K562 (cell line): ENCODE results near the gene DEGS2. TPM values are rescaled to one million over a fixed set of nuclear protein-coding genes. Genes with fewer than 3 reads are reported as not detected.
A peak's percentile ranks its signal among the peaks of the same experiment; 100 is the strongest.

Experiments
- ARNT ChIP-seq, 2 experiments: fragments of 450-650 bp; IDR thresholded peaks; 2 replicates each; pipeline ENCODE4 v1.6.1; 2016; ENCODE audit warnings: mild to moderate bottlenecking in 1 of 2
- CREBBP ChIP-seq: IDR thresholded peaks from one replicate; pipeline ENCODE4 v1.6.1; 2012; ENCODE audit warnings: low read depth, mild to moderate bottlenecking, control low read depth, inconsistent platforms, low read length
- HNRNPK ChIP-seq: fragments of 200-400 bp; formaldehyde crosslinking; IDR thresholded peaks from one replicate; pipeline ENCODE4 v1.6.1; 2018; ENCODE audit warnings: mild to moderate bottlenecking, low read depth, low read length; ENCODE audit not compliant: poor library complexity, severe bottlenecking
- NFYB ChIP-seq: IDR thresholded peaks from 2 replicates; pipeline ENCODE4 v1.6.1; 2011; ENCODE audit warnings: mild to moderate bottlenecking, moderate library complexity; ENCODE audit not compliant: insufficient read length; ENCODE audit errors: extremely low read depth
- POLR2G ChIP-seq: fragments of 200-400 bp; formaldehyde crosslinking; IDR thresholded peaks from 2 replicates; pipeline ENCODE4 v1.6.1; 2017; ENCODE audit warnings: low read depth, mild to moderate bottlenecking, antibody characterized with exemption, low read length, moderate library complexity
- PRPF4 ChIP-seq: fragments of 200-400 bp; formaldehyde crosslinking; IDR thresholded peaks from one replicate; pipeline ENCODE4 v1.6.1; 2017; ENCODE audit warnings: low read length, low read depth, mild to moderate bottlenecking; ENCODE audit not compliant: insufficient read depth, poor library complexity, severe bottlenecking
- SP2 ChIP-seq: IDR thresholded peaks from 2 replicates; pipeline ENCODE4 v1.6.1; 2011; ENCODE audit warnings: mild to moderate bottlenecking, low read depth, low read length, moderate library complexity; ENCODE audit not compliant: poor library complexity, severe bottlenecking; ENCODE audit errors: extremely low read depth
- SRF ChIP-seq, 2 experiments: fragments of 250-450, 450-650 bp in 1 of 2; sonication (Bioruptor Pico) in 1 of 2; sonication (generic) in 1 of 2; formaldehyde crosslinking; IDR thresholded peaks; 2 replicates each; pipeline versions ENCODE4 v1.5.0 to v1.5.1; 2020 to 2022; ENCODE audit warnings: mild to moderate bottlenecking in 1 of 2, missing genetic modification reagents in 1 of 2
- SRSF3 ChIP-seq: fragments of 200-400 bp; formaldehyde crosslinking; IDR thresholded peaks from 2 replicates; pipeline ENCODE4 v1.6.1; 2016; ENCODE audit warnings: mild to moderate bottlenecking, low read length, moderate library complexity; ENCODE audit not compliant: insufficient read depth
- TAF15 ChIP-seq: fragments of 200-400 bp; formaldehyde crosslinking; IDR thresholded peaks from 2 replicates; pipeline ENCODE4 v1.6.1; 2017; ENCODE audit warnings: mild to moderate bottlenecking, low read depth, low read length, moderate library complexity
- TOE1 ChIP-seq, 2 experiments: fragments of 450-650 bp in 1 of 2; sonication (generic) in 1 of 2; formaldehyde crosslinking in 1 of 2; IDR thresholded peaks; 2 replicates each; pipeline versions ENCODE4 v1.7.1 to v1.8.0; 2016 to 2022; ENCODE audit warnings: borderline replicate concordance in 2 of 2, mild to moderate bottlenecking in 2 of 2, antibody characterized with exemption in 1 of 2, inconsistent platforms in 1 of 2, low read depth in 1 of 2, missing genetic modification reagents in 1 of 2, moderate library complexity in 1 of 2
- ZNF224 ChIP-seq: sonication (generic); formaldehyde crosslinking; IDR thresholded peaks from 2 replicates; pipeline ENCODE4 v1.8.0; 2022; ENCODE audit warnings: mild to moderate bottlenecking, missing genetic modification reagents
- ZNF717 ChIP-seq: fragments of 250-450 bp; sonication (Bioruptor Pico); IDR thresholded peaks from 2 replicates; pipeline ENCODE4 v1.5.0; 2021
- polyA plus RNA-seq, 8 experiments: library from polyadenylated mRNA; depleted of rRNA in 4 of 8; stranded (reverse) in 5 of 8; unstranded in 3 of 8; fragments of >200 nt; fragmentation: Nextera tagmentation in 2 of 8; fragmentation: Illumina TruSeq in 1 of 8; extraction: Ambion mirVana in 2 of 8; extraction: Trizol in 1 of 8; gene quantifications; 2 replicates each; pipeline versions ENCODE4 v1.2.1 to v1.2.3, GENCODE V29; 2011 to 2014; ENCODE audit warnings: inconsistent platforms in 1 of 8, missing spikeins in 1 of 8
- total RNA-seq, 7 experiments: library from RNA; depleted of rRNA in 6 of 7; stranded (reverse); fragments of >200 nt in 6 of 7; fragmentation: Illumina TruSeq in 2 of 7; extraction: Trizol in 2 of 7; gene quantifications; 2 replicates each; pipeline versions ENCODE4 v1.2.1 to v1.2.3, GENCODE V29; 2011 to 2021; ENCODE audit warnings: low replicate concordance in 1 of 7
- TF ChIP-seq, protein P1 (sequence below): fragments of 150-350 bp; IDR thresholded peaks from 2 replicates; pipeline ENCODE4 v1.6.1; 2014; ENCODE audit warnings: low read depth, mild to moderate bottlenecking, low read length, borderline replicate concordance
- TF ChIP-seq, protein P2 (sequence below): fragments of 450-650 bp; formaldehyde crosslinking; IDR thresholded peaks from 2 replicates; pipeline ENCODE4 v1.4.0; 2022; ENCODE audit warnings: missing genetic modification characterization
- TF ChIP-seq, protein P3 (sequence below): fragments of 250-450 bp; sonication (Bioruptor Pico); IDR thresholded peaks from 2 replicates; pipeline ENCODE4 v1.4.0; 2020; ENCODE audit warnings: mild to moderate bottlenecking, moderate library complexity

The DEGS2 gene
- total and polyA plus RNA-seq, 9 of the 15 experiments (the other 6 are each of a cell fraction or from before 2014, with no cell fraction given) = 0.22 to 2.9 (median 0.70) TPM

DNA sequence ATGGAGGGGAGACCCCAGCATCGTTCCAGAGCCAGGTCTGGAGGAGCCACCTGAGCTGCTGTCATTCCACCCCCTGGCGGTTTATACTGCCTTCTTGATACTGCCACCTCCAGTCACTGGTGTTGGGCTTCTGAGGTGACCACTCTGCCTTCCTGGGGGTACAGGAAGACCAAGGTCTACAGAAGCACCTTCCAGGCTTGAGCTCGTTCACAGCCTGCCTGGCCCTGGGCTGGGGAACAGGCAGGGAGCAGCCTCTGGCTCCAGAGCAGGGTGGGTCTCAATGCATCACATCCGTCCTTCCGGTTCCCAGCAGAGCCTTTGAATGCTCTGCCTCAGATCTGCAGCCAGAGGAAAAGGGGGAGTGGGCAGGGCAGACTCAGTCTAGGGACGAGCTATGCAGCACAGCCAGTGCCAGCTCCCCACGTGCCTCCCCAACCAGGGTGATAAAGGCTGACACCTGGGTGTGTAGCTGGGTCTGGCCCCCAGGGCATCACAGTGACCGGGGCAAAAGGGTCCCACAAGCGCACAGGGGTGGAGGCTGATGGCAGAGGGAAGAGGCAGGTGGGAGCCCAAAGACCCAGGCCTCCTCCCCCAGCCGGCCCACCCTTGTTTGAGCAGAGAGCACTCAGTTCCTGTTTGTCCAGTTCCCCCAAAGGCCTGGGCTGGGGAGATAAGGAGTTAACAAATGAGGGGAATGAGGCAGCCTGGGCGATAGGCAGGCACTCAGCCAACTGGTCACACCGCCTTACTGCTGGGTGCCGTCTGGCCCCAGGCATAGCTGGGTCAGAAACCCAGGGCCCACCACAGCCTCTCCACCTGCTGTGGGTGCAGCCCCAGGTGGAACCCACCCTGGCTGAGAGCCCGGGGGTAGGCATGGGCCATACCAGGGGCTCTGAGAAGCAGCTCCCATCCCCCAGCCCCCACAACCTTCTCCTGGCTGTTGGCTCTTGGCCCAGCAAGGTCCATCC, 17.1 kb downstream of the DEGS2 start (continued):
- TF ChIP-seq TOE1 (IDR thresholded peaks at IDR 0.05; ENCODE audit: borderline replicate concordance) (peak; percentile 17; the same call in 1 of the 2 replicates), TOE1 (CRISPR knock-in tag; IDR thresholded peaks at IDR 0.05; ENCODE audit: borderline replicate concordance, low read depth) (no peak), HNRNPK (no peak), SRF (CRISPR knock-in tag; IDR thresholded peaks at IDR 0.05) (no peak), CREBBP (no peak), ARNT (IDR thresholded peaks at IDR 0.05) (no peak), ZNF224 (CRISPR knock-in tag) (no peak), POLR2G (peak; percentile 74), NFYB (no peak), SP2 (no peak), SRSF3 (no peak), TAF15 (no peak), PRPF4 (no peak), ZNF717 (no peak)
- TF ChIP-seq, protein P1, sequence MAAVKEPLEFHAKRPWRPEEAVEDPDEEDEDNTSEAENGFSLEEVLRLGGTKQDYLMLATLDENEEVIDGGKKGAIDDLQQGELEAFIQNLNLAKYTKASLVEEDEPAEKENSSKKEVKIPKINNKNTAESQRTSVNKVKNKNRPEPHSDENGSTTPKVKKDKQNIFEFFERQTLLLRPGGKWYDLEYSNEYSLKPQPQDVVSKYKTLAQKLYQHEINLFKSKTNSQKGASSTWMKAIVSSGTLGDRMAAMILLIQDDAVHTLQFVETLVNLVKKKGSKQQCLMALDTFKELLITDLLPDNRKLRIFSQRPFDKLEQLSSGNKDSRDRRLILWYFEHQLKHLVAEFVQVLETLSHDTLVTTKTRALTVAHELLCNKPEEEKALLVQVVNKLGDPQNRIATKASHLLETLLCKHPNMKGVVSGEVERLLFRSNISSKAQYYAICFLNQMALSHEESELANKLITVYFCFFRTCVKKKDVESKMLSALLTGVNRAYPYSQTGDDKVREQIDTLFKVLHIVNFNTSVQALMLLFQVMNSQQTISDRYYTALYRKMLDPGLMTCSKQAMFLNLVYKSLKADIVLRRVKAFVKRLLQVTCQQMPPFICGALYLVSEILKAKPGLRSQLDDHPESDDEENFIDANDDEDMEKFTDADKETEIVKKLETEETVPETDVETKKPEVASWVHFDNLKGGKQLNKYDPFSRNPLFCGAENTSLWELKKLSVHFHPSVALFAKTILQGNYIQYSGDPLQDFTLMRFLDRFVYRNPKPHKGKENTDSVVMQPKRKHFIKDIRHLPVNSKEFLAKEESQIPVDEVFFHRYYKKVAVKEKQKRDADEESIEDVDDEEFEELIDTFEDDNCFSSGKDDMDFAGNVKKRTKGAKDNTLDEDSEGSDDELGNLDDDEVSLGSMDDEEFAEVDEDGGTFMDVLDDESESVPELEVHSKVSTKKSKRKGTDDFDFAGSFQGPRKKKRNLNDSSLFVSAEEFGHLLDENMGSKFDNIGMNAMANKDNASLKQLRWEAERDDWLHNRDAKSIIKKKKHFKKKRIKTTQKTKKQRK = no peak
- TF ChIP-seq, protein P2, sequence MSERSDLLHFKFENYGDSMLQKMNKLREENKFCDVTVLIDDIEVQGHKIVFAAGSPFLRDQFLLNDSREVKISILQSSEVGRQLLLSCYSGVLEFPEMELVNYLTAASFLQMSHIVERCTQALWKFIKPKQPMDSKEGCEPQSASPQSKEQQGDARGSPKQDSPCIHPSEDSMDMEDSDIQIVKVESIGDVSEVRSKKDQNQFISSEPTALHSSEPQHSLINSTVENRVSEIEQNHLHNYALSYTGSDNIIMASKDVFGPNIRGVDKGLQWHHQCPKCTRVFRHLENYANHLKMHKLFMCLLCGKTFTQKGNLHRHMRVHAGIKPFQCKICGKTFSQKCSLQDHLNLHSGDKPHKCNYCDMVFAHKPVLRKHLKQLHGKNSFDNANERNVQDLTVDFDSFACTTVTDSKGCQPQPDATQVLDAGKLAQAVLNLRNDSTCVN (CRISPR knock-in tag) = no peak
- TF ChIP-seq, protein P3, sequence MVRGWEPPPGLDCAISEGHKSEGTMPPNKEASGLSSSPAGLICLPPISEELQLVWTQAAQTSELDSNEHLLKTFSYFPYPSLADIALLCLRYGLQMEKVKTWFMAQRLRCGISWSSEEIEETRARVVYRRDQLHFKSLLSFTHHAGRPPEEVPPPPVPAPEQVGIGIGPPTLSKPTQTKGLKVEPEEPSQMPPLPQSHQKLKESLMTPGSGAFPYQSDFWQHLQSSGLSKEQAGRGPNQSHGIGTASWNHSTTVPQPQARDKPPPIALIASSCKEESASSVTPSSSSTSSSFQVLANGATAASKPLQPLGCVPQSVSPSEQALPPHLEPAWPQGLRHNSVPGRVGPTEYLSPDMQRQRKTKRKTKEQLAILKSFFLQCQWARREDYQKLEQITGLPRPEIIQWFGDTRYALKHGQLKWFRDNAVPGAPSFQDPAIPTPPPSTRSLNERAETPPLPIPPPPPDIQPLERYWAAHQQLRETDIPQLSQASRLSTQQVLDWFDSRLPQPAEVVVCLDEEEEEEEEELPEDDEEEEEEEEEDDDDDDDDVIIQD (CRISPR knock-in tag) = no peak
